WTC11 (cell line): ENCODE data around the gene ZFYVE28. TPM values are rescaled to one million over a fixed set of nuclear protein-coding genes. Genes with fewer than 3 reads are reported as not detected.

Experiments
- ATAC-seq: fragments of 200-7000 bp; cut with Tn5 transposase; 2 replicates; pipeline ENCODE4 v1.10.0; 2021; ENCODE audit warnings: mild to moderate bottlenecking, moderate library complexity
- CTCF ChIA-PET: fragments of 300-600 bp; sonication (Branson Sonifier 250); formaldehyde crosslinking; loops from one replicate; lab custom pipeline; 2021; ENCODE audit warnings: antibody characterized with exemption; lab: Charles Lee
- POLR2A ChIA-PET: fragments of 350-600 bp; sonication (Branson Sonifier 250); formaldehyde crosslinking; loops from one replicate; lab custom pipeline; 2021; ENCODE audit warnings: antibody characterized with exemption; lab: Charles Lee
- DNase-seq: peaks from one replicate; pipeline ENCODE4 v3.0.0; 2021; ENCODE audit warnings: low spot score
- H3K27ac Mint-ChIP-seq: 2 replicates; pipeline ENCODE4 v1.8.0; 2021; ENCODE audit warnings: mixed read lengths
- H3K27me3 Mint-ChIP-seq: 2 replicates; pipeline ENCODE4 v1.8.0; 2021; ENCODE audit warnings: low read depth, mild to moderate bottlenecking, moderate library complexity, mixed read lengths
- H3K36me3 Mint-ChIP-seq: 2 replicates; pipeline ENCODE4 v1.8.0; 2021; ENCODE audit warnings: mixed read lengths
- H3K4me1 Mint-ChIP-seq: 2 replicates; pipeline ENCODE4 v1.8.0; 2022; ENCODE audit warnings: mixed read lengths
- H3K4me3 Mint-ChIP-seq: 2 replicates; pipeline ENCODE4 v1.8.0; 2021; ENCODE audit warnings: mild to moderate bottlenecking, moderate library complexity, mixed read lengths
- H3K9me3 Mint-ChIP-seq: 2 replicates; pipeline ENCODE4 v1.8.0; 2021; ENCODE audit warnings: mixed read lengths
- ATF1 ChIP-seq: sonication (generic); formaldehyde crosslinking; IDR thresholded peaks from 2 replicates; pipeline ENCODE4 v1.8.1; 2023; ENCODE audit warnings: mild to moderate bottlenecking, moderate library complexity, missing genetic modification reagents
- CREB1 ChIP-seq: sonication (generic); formaldehyde crosslinking; IDR thresholded peaks from 2 replicates; pipeline ENCODE4 v1.8.0; 2023; ENCODE audit warnings: mild to moderate bottlenecking, missing genetic modification reagents
- HMGA2 ChIP-seq: fragments of 250-450 bp; sonication (Bioruptor Pico); IDR thresholded peaks from 2 replicates; pipeline ENCODE4 v1.4.0; 2021; ENCODE audit warnings: mild to moderate bottlenecking, moderate library complexity
- NFE2L1 ChIP-seq: sonication (generic); formaldehyde crosslinking; IDR thresholded peaks from 2 replicates; pipeline ENCODE4 v1.8.1; 2023; ENCODE audit warnings: missing genetic modification reagents
- NFYB ChIP-seq: sonication (generic); formaldehyde crosslinking; conservative IDR thresholded peaks from 2 replicates; pipeline ENCODE4 v1.8.0; 2022; ENCODE audit warnings: low read depth, missing genetic modification reagents
- PREB ChIP-seq: sonication (generic); formaldehyde crosslinking; IDR thresholded peaks from 2 replicates; pipeline ENCODE4 v1.8.1; 2022; ENCODE audit warnings: mild to moderate bottlenecking, missing genetic modification reagents, moderate library complexity, borderline replicate concordance
- RELA ChIP-seq: sonication (generic); formaldehyde crosslinking; IDR thresholded peaks from 2 replicates; pipeline ENCODE4 v1.8.1; 2022; ENCODE audit warnings: missing genetic modification reagents, mild to moderate bottlenecking, borderline replicate concordance
- SMAD3 ChIP-seq: sonication (generic); formaldehyde crosslinking; IDR thresholded peaks from 2 replicates; pipeline ENCODE4 v1.8.0; 2022; ENCODE audit warnings: missing genetic modification reagents, mild to moderate bottlenecking, borderline replicate concordance
- ZBTB43 ChIP-seq: sonication (generic); formaldehyde crosslinking; IDR thresholded peaks from 2 replicates; pipeline ENCODE4 v1.8.1; 2023; ENCODE audit warnings: mild to moderate bottlenecking, missing genetic modification reagents
- ZNF232 ChIP-seq: sonication (generic); formaldehyde crosslinking; IDR thresholded peaks from 2 replicates; pipeline ENCODE4 v1.8.0; 2022; ENCODE audit warnings: mild to moderate bottlenecking, missing genetic modification reagents
- ZNF281 ChIP-seq: sonication (generic); formaldehyde crosslinking; IDR thresholded peaks from 2 replicates; pipeline ENCODE4 v1.8.0; 2023; ENCODE audit warnings: mild to moderate bottlenecking, missing genetic modification reagents
- ZNF416 ChIP-seq: fragments of 250-450 bp; sonication (Bioruptor Pico); IDR thresholded peaks from 2 replicates; pipeline ENCODE4 v1.9.0; 2021; ENCODE audit warnings: mild to moderate bottlenecking, inconsistent platforms
- total RNA-seq: library from RNA; stranded (reverse); gene quantifications from 3 replicates; pipeline ENCODE4 v1.2.3, GENCODE V29; 2021
- TF ChIP-seq, protein P1 (sequence below): sonication (generic); formaldehyde crosslinking; IDR thresholded peaks from 2 replicates; pipeline ENCODE4 v1.8.1; 2022; ENCODE audit warnings: low read depth, missing genetic modification reagents, borderline replicate concordance
- TF ChIP-seq, protein P2 (sequence below): sonication (generic); formaldehyde crosslinking; IDR thresholded peaks from 2 replicates; pipeline ENCODE4 v1.8.1; 2023; ENCODE audit warnings: mild to moderate bottlenecking, missing genetic modification reagents, borderline replicate concordance
- TF ChIP-seq, protein P3 (sequence below): sonication (generic); formaldehyde crosslinking; IDR thresholded peaks from 2 replicates; pipeline ENCODE4 v1.8.1; 2023; ENCODE audit warnings: mild to moderate bottlenecking, missing genetic modification reagents
- TF ChIP-seq, protein P4 (sequence below): sonication (generic); formaldehyde crosslinking; IDR thresholded peaks from 2 replicates; pipeline ENCODE4 v1.8.1; 2022; ENCODE audit warnings: missing genetic modification reagents, borderline replicate concordance

Gene ZFYVE28
- total RNA-seq, 1 experiment from 2014 or later, result 7.8 TPM

DNA sequence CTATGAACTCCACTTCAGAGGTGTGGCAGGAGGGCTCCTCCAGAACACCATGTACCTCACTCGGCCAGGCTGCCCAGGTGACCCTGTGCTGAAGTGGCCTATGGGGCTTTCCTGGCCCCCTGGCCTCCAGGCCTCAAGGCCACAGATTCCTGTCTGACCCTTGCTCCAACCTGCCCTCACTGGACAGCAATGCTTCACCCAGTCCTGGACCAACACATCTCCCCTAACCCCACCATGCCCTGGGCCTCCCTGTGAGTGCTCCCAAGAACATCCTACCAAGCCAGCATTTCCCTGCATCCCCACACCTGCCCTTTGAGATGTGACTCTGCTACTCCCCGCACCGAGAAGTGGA, 10.5 kb downstream of the ZFYVE28 start:
- DNase-seq (no peak), ATAC-seq (no peak)
- Mint-ChIP-seq H3K4me3 (no peak overlapping the region), H3K27ac (no peak overlapping the region)
- POLR2A ChIA-PET, result no interaction called here
- no peak for TF ChIP-seq CREB1 (CRISPR knock-in tag)
- no peak for TF ChIP-seq HMGA2 (CRISPR knock-in tag)
- TF ChIP-seq ZNF416 (CRISPR knock-in tag), result no peak
- TF ChIP-seq, protein P1, sequence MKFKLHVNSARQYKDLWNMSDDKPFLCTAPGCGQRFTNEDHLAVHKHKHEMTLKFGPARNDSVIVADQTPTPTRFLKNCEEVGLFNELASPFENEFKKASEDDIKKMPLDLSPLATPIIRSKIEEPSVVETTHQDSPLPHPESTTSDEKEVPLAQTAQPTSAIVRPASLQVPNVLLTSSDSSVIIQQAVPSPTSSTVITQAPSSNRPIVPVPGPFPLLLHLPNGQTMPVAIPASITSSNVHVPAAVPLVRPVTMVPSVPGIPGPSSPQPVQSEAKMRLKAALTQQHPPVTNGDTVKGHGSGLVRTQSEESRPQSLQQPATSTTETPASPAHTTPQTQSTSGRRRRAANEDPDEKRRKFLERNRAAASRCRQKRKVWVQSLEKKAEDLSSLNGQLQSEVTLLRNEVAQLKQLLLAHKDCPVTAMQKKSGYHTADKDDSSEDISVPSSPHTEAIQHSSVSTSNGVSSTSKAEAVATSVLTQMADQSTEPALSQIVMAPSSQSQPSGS (CRISPR knock-in tag), result no peak
- TF ChIP-seq SMAD3 (CRISPR knock-in tag), result no peak
- TF ChIP-seq PREB, result no peak
- TF ChIP-seq ZNF232, result no peak
- TF ChIP-seq, protein P2, sequence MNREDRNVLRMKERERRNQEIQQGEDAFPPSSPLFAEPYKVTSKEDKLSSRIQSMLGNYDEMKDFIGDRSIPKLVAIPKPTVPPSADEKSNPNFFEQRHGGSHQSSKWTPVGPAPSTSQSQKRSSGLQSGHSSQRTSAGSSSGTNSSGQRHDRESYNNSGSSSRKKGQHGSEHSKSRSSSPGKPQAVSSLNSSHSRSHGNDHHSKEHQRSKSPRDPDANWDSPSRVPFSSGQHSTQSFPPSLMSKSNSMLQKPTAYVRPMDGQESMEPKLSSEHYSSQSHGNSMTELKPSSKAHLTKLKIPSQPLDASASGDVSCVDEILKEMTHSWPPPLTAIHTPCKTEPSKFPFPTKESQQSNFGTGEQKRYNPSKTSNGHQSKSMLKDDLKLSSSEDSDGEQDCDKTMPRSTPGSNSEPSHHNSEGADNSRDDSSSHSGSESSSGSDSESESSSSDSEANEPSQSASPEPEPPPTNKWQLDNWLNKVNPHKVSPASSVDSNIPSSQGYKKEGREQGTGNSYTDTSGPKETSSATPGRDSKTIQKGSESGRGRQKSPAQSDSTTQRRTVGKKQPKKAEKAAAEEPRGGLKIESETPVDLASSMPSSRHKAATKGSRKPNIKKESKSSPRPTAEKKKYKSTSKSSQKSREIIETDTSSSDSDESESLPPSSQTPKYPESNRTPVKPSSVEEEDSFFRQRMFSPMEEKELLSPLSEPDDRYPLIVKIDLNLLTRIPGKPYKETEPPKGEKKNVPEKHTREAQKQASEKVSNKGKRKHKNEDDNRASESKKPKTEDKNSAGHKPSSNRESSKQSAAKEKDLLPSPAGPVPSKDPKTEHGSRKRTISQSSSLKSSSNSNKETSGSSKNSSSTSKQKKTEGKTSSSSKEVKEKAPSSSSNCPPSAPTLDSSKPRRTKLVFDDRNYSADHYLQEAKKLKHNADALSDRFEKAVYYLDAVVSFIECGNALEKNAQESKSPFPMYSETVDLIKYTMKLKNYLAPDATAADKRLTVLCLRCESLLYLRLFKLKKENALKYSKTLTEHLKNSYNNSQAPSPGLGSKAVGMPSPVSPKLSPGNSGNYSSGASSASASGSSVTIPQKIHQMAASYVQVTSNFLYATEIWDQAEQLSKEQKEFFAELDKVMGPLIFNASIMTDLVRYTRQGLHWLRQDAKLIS, result no peak
- no peak for TF ChIP-seq NFE2L1 (CRISPR knock-in tag)
- TF ChIP-seq, protein P3, sequence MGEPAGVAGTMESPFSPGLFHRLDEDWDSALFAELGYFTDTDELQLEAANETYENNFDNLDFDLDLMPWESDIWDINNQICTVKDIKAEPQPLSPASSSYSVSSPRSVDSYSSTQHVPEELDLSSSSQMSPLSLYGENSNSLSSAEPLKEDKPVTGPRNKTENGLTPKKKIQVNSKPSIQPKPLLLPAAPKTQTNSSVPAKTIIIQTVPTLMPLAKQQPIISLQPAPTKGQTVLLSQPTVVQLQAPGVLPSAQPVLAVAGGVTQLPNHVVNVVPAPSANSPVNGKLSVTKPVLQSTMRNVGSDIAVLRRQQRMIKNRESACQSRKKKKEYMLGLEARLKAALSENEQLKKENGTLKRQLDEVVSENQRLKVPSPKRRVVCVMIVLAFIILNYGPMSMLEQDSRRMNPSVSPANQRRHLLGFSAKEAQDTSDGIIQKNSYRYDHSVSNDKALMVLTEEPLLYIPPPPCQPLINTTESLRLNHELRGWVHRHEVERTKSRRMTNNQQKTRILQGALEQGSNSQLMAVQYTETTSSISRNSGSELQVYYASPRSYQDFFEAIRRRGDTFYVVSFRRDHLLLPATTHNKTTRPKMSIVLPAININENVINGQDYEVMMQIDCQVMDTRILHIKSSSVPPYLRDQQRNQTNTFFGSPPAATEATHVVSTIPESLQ, result no peak
- TF ChIP-seq NFYB, result no peak
- no peak for TF ChIP-seq ZNF281 (CRISPR knock-in tag)
- TF ChIP-seq ZBTB43 (CRISPR knock-in tag), result no peak
- TF ChIP-seq, protein P4, sequence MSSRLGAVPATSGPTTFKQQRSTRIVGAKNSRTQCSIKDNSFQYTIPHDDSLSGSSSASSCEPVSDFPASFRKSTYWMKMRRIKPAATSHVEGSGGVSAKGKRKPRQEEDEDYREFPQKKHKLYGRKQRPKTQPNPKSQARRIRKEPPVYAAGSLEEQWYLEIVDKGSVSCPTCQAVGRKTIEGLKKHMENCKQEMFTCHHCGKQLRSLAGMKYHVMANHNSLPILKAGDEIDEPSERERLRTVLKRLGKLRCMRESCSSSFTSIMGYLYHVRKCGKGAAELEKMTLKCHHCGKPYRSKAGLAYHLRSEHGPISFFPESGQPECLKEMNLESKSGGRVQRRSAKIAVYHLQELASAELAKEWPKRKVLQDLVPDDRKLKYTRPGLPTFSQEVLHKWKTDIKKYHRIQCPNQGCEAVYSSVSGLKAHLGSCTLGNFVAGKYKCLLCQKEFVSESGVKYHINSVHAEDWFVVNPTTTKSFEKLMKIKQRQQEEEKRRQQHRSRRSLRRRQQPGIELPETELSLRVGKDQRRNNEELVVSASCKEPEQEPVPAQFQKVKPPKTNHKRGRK (CRISPR knock-in tag), result no peak
- no peak for TF ChIP-seq ATF1 (CRISPR knock-in tag)
- TF ChIP-seq RELA (CRISPR knock-in tag), result no peak
- TF ChIP-seq, all 79 proteins: peak for 0
- CTCF ChIA-PET, result interaction anchor here (0.9 kb wide), 1 partner anchor 11 kb away, joined by 3 read pairs; the partner anchor contains the start of genes CFAP99 and ZFYVE28
- Mint-ChIP-seq H3K9me3 (no peaks in the 10 kb centered on the region), H3K36me3 (no peaks in the 10 kb centered on the region), H3K27me3 (no peaks in the 10 kb centered on the region; the same call in 1 of the 2 replicates), H3K4me1 (peaks cover 44% of the 10 kb centered on the region)
